Measurements from ENCODE around the gene MCF2L2.

DNA sequence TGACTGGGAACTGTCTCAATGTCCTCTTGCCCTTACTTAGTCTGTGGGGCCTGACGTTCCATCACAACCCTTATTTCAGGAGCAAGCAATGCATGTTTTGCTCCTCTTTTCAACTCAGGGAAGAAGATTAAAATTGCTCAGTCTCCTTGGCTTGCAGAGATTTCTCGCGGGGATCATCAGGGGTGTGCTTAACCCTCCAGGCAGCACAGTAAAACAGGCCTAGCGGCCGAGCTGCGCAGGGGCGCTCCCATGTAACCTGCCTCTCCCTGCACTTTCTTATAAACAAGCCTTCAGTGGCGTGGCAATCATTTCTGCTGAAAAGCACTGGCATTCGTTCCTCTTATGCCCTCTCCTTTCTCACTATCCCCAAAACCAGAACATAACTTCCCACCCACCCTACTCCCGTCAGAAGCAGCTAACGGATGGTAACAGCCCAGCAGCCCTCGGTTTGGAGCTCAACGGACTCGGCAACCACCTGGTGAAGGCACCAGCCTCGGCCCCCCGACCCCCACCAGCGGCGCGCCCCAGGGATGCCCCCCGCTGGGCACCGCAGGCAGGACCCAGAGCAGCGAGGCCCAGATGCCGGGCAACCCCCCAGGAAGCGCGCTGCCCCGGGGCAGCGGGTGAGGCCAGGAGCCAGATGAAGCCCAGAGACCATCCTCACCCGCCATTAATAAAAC is 1.1 kb downstream of the MCF2L2 start:
- TF ChIP-seq ZNF446 (CRISPR knock-in tag; IDR thresholded peaks at IDR 0.05), result no peak
- TF ChIP-seq, protein P1, sequence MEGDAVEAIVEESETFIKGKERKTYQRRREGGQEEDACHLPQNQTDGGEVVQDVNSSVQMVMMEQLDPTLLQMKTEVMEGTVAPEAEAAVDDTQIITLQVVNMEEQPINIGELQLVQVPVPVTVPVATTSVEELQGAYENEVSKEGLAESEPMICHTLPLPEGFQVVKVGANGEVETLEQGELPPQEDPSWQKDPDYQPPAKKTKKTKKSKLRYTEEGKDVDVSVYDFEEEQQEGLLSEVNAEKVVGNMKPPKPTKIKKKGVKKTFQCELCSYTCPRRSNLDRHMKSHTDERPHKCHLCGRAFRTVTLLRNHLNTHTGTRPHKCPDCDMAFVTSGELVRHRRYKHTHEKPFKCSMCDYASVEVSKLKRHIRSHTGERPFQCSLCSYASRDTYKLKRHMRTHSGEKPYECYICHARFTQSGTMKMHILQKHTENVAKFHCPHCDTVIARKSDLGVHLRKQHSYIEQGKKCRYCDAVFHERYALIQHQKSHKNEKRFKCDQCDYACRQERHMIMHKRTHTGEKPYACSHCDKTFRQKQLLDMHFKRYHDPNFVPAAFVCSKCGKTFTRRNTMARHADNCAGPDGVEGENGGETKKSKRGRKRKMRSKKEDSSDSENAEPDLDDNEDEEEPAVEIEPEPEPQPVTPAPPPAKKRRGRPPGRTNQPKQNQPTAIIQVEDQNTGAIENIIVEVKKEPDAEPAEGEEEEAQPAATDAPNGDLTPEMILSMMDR (CRISPR knock-in tag; IDR thresholded peaks at IDR 0.05), result no peak
- TF ChIP-seq, protein P2, sequence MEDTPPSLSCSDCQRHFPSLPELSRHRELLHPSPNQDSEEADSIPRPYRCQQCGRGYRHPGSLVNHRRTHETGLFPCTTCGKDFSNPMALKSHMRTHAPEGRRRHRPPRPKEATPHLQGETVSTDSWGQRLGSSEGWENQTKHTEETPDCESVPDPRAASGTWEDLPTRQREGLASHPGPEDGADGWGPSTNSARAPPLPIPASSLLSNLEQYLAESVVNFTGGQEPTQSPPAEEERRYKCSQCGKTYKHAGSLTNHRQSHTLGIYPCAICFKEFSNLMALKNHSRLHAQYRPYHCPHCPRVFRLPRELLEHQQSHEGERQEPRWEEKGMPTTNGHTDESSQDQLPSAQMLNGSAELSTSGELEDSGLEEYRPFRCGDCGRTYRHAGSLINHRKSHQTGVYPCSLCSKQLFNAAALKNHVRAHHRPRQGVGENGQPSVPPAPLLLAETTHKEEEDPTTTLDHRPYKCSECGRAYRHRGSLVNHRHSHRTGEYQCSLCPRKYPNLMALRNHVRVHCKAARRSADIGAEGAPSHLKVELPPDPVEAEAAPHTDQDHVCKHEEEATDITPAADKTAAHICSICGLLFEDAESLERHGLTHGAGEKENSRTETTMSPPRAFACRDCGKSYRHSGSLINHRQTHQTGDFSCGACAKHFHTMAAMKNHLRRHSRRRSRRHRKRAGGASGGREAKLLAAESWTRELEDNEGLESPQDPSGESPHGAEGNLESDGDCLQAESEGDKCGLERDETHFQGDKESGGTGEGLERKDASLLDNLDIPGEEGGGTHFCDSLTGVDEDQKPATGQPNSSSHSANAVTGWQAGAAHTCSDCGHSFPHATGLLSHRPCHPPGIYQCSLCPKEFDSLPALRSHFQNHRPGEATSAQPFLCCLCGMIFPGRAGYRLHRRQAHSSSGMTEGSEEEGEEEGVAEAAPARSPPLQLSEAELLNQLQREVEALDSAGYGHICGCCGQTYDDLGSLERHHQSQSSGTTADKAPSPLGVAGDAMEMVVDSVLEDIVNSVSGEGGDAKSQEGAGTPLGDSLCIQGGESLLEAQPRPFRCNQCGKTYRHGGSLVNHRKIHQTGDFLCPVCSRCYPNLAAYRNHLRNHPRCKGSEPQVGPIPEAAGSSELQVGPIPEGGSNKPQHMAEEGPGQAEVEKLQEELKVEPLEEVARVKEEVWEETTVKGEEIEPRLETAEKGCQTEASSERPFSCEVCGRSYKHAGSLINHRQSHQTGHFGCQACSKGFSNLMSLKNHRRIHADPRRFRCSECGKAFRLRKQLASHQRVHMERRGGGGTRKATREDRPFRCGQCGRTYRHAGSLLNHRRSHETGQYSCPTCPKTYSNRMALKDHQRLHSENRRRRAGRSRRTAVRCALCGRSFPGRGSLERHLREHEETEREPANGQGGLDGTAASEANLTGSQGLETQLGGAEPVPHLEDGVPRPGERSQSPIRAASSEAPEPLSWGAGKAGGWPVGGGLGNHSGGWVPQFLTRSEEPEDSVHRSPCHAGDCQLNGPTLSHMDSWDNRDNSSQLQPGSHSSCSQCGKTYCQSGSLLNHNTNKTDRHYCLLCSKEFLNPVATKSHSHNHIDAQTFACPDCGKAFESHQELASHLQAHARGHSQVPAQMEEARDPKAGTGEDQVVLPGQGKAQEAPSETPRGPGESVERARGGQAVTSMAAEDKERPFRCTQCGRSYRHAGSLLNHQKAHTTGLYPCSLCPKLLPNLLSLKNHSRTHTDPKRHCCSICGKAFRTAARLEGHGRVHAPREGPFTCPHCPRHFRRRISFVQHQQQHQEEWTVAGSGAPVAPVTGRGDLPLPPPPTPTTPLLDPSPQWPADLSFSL (CRISPR knock-in tag; IDR thresholded peaks at IDR 0.05), result no peak
- TF ChIP-seq, protein P3, sequence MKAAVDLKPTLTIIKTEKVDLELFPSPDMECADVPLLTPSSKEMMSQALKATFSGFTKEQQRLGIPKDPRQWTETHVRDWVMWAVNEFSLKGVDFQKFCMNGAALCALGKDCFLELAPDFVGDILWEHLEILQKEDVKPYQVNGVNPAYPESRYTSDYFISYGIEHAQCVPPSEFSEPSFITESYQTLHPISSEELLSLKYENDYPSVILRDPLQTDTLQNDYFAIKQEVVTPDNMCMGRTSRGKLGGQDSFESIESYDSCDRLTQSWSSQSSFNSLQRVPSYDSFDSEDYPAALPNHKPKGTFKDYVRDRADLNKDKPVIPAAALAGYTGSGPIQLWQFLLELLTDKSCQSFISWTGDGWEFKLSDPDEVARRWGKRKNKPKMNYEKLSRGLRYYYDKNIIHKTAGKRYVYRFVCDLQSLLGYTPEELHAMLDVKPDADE (CRISPR knock-in tag; IDR thresholded peaks at IDR 0.05), result no peak
- no peak for TF ChIP-seq ZNF782 (CRISPR knock-in tag; IDR thresholded peaks at IDR 0.05; ENCODE audit: borderline replicate concordance)
- no peak for TF ChIP-seq ZNF224 (CRISPR knock-in tag; IDR thresholded peaks at IDR 0.05)
- TF ChIP-seq, protein P4, sequence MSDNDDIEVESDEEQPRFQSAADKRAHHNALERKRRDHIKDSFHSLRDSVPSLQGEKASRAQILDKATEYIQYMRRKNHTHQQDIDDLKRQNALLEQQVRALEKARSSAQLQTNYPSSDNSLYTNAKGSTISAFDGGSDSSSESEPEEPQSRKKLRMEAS (IDR thresholded peaks at IDR 0.05), result no peak

Data from HepG2 (cell line).